Measurements from ENCODE around the gene TTBK2. TPM values are rescaled to one million over a fixed set of nuclear protein-coding genes. Genes with fewer than 3 reads are reported as not detected.

TTBK2 gene
- polyA plus RNA-seq, 1 donor from 2014 or later: 15.2 TPM

GRCh38 chr15:42931702-42932486, 11.3 kb upstream of the TTBK2 start:
- no peaks in the 10 kb centered on the region for H3K9me3 ChIP-seq (ENCODE audit: low read length)
- no peaks in the 10 kb centered on the region for H3K36me3 ChIP-seq (ENCODE audit: insufficient read depth, low read length)
- no peaks in the 10 kb centered on the region for H3F3A ChIP-seq (ENCODE audit: insufficient read depth, low read length, poor library complexity, severe bottlenecking)
- no peak overlapping the region for H3K27ac ChIP-seq (ENCODE audit: low read length)
- H4K20me1 ChIP-seq (ENCODE audit: insufficient read depth): no peaks in the 10 kb centered on the region
- no peaks in the 10 kb centered on the region for H3K27me3 ChIP-seq (ENCODE audit: insufficient read depth, low read depth, low read length)
- no peak overlapping the region for H3K9ac ChIP-seq (ENCODE audit: low read length)
- TF ChIP-seq REST (IDR thresholded peaks at IDR 0.05; ENCODE audit: borderline replicate concordance) (no peak), EP300 (conservative IDR thresholded peaks at IDR 0.05; ENCODE audit: poor library complexity, severe bottlenecking) (no peak), TAF1 (IDR thresholded peaks at IDR 0.05; ENCODE audit: low read depth) (no peak), SMC3 (conservative IDR thresholded peaks at IDR 0.05; ENCODE audit: poor library complexity) (no peak), MXI1 (conservative IDR thresholded peaks at IDR 0.05; ENCODE audit: poor library complexity, severe bottlenecking) (no peak)
- no peak overlapping the region for H2AFZ ChIP-seq (ENCODE audit: low read depth, low read length)
- no peak overlapping the region for H3K4me2 ChIP-seq (ENCODE audit: low read length)
- H3K79me2 ChIP-seq (replicated peaks; ENCODE audit: insufficient read depth, low read length): no peaks in the 10 kb centered on the region
- H3K4me3 ChIP-seq (ENCODE audit: low read length): no peak overlapping the region
- H3K9me2 ChIP-seq (ENCODE audit: insufficient read depth, low read length): no peaks in the 10 kb centered on the region

- H3K4me3 ChIP-seq (ENCODE audit: low read length): no peak overlapping the region
- no peaks in the 10 kb centered on the region for H3K27me3 ChIP-seq (ENCODE audit: insufficient read depth, low read depth, low read length)
- no peaks in the 10 kb centered on the region for H3K9me3 ChIP-seq (ENCODE audit: low read length)
- H3K4me2 ChIP-seq (ENCODE audit: low read length): no peak overlapping the region
- no peaks in the 10 kb centered on the region for H3K36me3 ChIP-seq (ENCODE audit: insufficient read depth, low read length)
- H3F3A ChIP-seq (ENCODE audit: insufficient read depth, low read length, poor library complexity, severe bottlenecking): no peaks in the 10 kb centered on the region
- no peaks in the 10 kb centered on the region for H4K20me1 ChIP-seq (ENCODE audit: insufficient read depth)
- H3K9ac ChIP-seq (ENCODE audit: low read length): no peak overlapping the region
- TF ChIP-seq POLR2AphosphoS5 (IDR thresholded peaks at IDR 0.05) (no peak), CTCF (IDR thresholded peaks at IDR 0.05; ENCODE audit: poor library complexity, severe bottlenecking) (no peak), RAD21 (conservative IDR thresholded peaks at IDR 0.05) (no peak), EZH2 (IDR thresholded peaks at IDR 0.05; ENCODE audit: borderline replicate concordance, insufficient read depth, low read length, poor library complexity, severe bottlenecking) (no peak), REST (IDR thresholded peaks at IDR 0.05; ENCODE audit: borderline replicate concordance) (no peak), EP300 (conservative IDR thresholded peaks at IDR 0.05; ENCODE audit: poor library complexity, severe bottlenecking) (no peak), TAF1 (IDR thresholded peaks at IDR 0.05; ENCODE audit: low read depth) (no peak), MXI1 (conservative IDR thresholded peaks at IDR 0.05; ENCODE audit: poor library complexity, severe bottlenecking) (no peak), SMC3 (conservative IDR thresholded peaks at IDR 0.05; ENCODE audit: poor library complexity) (no peak)
- H3K9me2 ChIP-seq (ENCODE audit: insufficient read depth, low read length): no peaks in the 10 kb centered on the region
- H3K27ac ChIP-seq (ENCODE audit: low read length): no peak overlapping the region
- no peaks in the 10 kb centered on the region for H3K79me2 ChIP-seq (replicated peaks; ENCODE audit: insufficient read depth, low read length)
- H2AFZ ChIP-seq (ENCODE audit: low read depth, low read length): no peak overlapping the region
These were observed 8.8 kb upstream of the TTBK2 start for GRCh38 chr15:42929306-42929848.
